ENCODE results near the gene BPHL. TPM values are rescaled to one million over a fixed set of nuclear protein-coding genes. Genes with fewer than 3 reads are reported as not detected.

Gene BPHL
- total and polyA plus RNA-seq, 3 donors from 2014 or later = 14.3 to 16.8 (median 16.8) TPM

GRCh38 chr6:3157131-3157933 is 38.8 kb downstream of the BPHL start, which contains the start of gene TUBB2A:
TUBB2A (minus strand) TSS chr6:3157544; CDS start chr6:3157463, 81 bp downstream.
- H3K27me3 ChIP-seq = no peaks in the 10 kb centered on the region
- peak within 1 kb of the TSS; percentile 63 to 81 for H3K4me3 ChIP-seq
- H3K27ac ChIP-seq = peak within 1 kb of the TSS; percentile 81 to 83
- TF ChIP-seq POLR2A (IDR thresholded peaks at IDR 0.05) (peak; percentile 13), CTCF (IDR thresholded peaks at IDR 0.05) (peak; percentile 32 to 45 (median 39))
- 0% methylated on average over 34 of the region's 95 CpGs; no CpG with 5 or more reads in 1 of the 2 donors for WGBS, 2 donors
- DNase-seq = peak; percentile 84
- intact Hi-C loops (cut with DNase I; ENCODE audit: low total_unique reads) = no loop called here
- H3K9me3 ChIP-seq = no peaks in the 10 kb centered on the region
- no peaks in the 10 kb centered on the region for H3K4me1 ChIP-seq
- H3K36me3 ChIP-seq (ENCODE audit: low read depth, missing control alignments) = no peaks in the 10 kb centered on the region

GRCh38 chr6:3159805-3160781 is 41.6 kb downstream of the BPHL start:
- Histone ChIP-seq H3K36me3 (ENCODE audit: low read depth, missing control alignments) (no peaks in the 10 kb centered on the region), H3K4me3 (no peak overlapping the region)
- intact Hi-C loops (cut with DNase I; ENCODE audit: low total_unique reads) = loop anchor here (10.0 kb wide), 1 partner anchor 95 kb away; the partner anchor contains the start of gene PSMG4

GRCh38 chr6:3162067-3162497 is 43.6 kb downstream of the BPHL start:
- Histone ChIP-seq H3K4me1 (no peaks in the 10 kb centered on the region), H3K27me3 (no peaks in the 10 kb centered on the region), H3K9me3 (no peaks in the 10 kb centered on the region), H3K36me3 (ENCODE audit: low read depth, missing control alignments) (no peaks in the 10 kb centered on the region), H3K27ac (peak overlapping the region; percentile 27 to 84), H3K4me3 (peak overlapping the region; percentile 61 to 65)
- intact Hi-C loops (cut with DNase I; ENCODE audit: low total_unique reads) = loop anchor here (10.0 kb wide), 1 partner anchor 93 kb away; the partner anchor contains the start of gene PSMG4
- TF ChIP-seq POLR2A (IDR thresholded peaks at IDR 0.05) = no peak
- TF ChIP-seq CTCF (IDR thresholded peaks at IDR 0.05) = no peak
- DNase-seq = no peak
- WGBS, 2 donors = 44 to 48% methylated on average over 6 to 7 of the region's 7 CpGs

More at GRCh38 chr6:3159805-3160781, 41.6 kb downstream of the BPHL start:
- peak; percentile 33 for DNase-seq
- H3K27me3 ChIP-seq = no peaks in the 10 kb centered on the region
- H3K27ac ChIP-seq = no peak overlapping the region
- no peak for TF ChIP-seq POLR2A (IDR thresholded peaks at IDR 0.05)
- no peak for TF ChIP-seq CTCF (IDR thresholded peaks at IDR 0.05)
- no peaks in the 10 kb centered on the region for H3K9me3 ChIP-seq
- 54 to 64% methylated on average over 20 to 31 of the region's 31 CpGs for WGBS, 2 donors
- no peaks in the 10 kb centered on the region for H3K4me1 ChIP-seq

GRCh38 chr6:3162565-3163247 is 44.2 kb downstream of the BPHL start:
- WGBS, 2 donors = 0 to 1% methylated on average over 10 to 47 of the region's 74 CpGs
- H3K4me3 ChIP-seq = peak overlapping the region; percentile 61 to 65
- TF ChIP-seq POLR2A (IDR thresholded peaks at IDR 0.05) = no peak
- no peak for TF ChIP-seq CTCF (IDR thresholded peaks at IDR 0.05)
- intact Hi-C loops (cut with DNase I; ENCODE audit: low total_unique reads) = loop anchor here (10.0 kb wide), 1 partner anchor 92 kb away; the partner anchor contains the start of gene PSMG4
- peak overlapping the region; percentile 27 to 84 for H3K27ac ChIP-seq
- peak; percentile 83 for DNase-seq
- H3K4me1 ChIP-seq = no peaks in the 10 kb centered on the region
- no peaks in the 10 kb centered on the region for H3K27me3 ChIP-seq
- H3K9me3 ChIP-seq = no peaks in the 10 kb centered on the region
- H3K36me3 ChIP-seq (ENCODE audit: low read depth, missing control alignments) = no peaks in the 10 kb centered on the region

Data from testis (tissue), 3 donors.